ENCODE measurements around the gene HCRT. TPM values are rescaled to one million over a fixed set of nuclear protein-coding genes. Genes with fewer than 3 reads are reported as not detected.
"Not testable (repeated sequence)": the region's sequence is repeated elsewhere in the genome, so short reads cannot be mapped to it uniquely, and the experiment has no call there.

Gene HCRT
- total RNA-seq, 1 experiment from 2014 or later = not detected

GRCh38 chr17:42140690-42141089 lies 44.6 kb downstream of the HCRT start:
- DNase-seq (ENCODE audit: low read depth) = not testable (repeated sequence)

GRCh38 chr17:42138749-42139492 lies 46.3 kb downstream of the HCRT start:
- DNase-seq (ENCODE audit: low read depth) = no peak

DNA sequence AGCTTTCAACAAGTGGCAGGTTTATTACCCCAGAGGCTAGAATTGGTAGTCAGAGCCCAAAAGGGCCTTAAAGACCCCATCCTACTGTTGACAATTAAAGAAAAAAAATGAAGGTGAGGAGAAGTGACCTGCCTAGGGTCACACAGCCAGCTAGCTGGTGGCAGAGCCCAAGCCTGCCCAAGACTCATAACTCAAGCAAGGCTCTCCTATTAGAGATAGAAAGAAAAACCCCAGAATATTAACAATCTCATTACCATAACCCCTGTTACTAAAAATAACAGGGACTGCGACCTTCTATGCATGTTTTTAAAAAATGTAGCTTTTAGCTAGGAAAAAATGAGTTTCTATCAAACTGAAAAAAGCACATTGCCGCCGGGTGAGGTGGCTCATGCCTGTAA lies 48.6 kb downstream of the HCRT start:
- DNase-seq (ENCODE audit: low read depth) = no peak

DNA sequence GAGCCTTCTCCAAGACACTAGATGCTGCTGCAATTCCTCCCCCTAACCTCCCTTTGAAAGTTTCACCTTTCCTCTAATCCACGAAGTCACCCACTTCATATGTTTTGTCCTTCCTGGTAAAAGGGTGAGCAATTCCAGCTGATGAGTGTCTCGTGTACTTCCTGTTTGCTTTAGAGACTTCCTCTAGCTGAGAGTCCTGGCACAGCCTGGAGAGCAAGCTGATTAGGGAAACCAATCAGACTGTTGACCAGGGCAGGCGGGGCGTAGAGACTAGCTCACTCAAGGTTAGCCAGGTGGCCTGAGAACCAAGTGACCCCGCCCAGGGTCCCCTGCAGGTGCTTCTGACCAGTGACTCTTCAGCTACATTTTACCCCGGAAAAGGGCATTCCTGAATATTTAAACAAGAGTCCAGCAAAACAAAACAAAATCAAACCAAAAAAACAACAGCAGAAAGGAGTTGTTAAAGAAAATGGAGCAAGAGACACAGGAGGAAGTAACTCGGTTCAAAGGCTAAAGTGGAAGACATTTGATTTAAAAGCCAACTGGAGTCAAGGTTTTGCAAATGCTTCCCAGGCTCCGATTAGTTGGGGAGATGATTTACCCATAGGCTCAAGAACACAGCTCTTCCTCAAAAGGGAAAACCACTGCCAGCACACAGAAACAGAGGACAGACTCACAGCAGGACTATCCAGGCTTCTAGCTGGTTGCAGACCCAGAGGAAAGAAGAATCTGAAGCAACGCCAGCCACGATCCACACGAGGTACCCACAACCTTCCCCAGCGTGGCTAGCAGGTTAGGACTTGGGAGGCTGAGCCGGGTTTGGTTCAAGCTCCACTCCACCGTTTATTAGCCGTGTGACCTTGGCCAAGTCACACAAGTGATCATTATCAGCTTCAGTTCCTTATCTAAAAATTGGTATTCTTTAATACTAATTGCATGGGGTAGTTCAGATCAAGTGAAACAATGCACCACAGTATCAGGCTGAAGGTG lies 49.3 kb downstream of the HCRT start:
- DNase-seq (ENCODE audit: low read depth) = peak; percentile 40

DNA sequence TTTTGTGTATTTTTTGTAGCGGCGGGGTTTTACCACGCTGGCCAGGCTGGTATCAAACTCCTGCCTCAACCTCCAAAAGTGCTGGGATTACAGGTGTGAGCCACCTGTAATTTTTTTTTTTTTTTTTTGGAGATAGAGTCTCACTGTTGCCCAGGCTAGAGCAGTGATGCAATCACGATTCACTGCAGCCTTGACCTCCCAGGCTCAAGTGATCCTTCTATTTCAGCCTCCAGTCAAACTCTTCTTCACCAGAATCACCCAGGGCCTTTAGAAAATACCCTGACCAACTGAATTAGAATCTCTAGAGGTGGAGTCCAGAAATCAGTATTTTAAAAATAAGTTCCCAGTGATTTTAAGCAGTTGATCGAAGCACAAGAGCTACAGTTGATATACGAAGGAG lies 50.1 kb downstream of the HCRT start:
- DNase-seq (ENCODE audit: low read depth) = no peak

Other genes starting within 250 kb of the HCRT start
- gene CNP, start 218.7 kb downstream of the HCRT start, total RNA-seq (2014; rRNA removed; shearing (Covaris generic)) = 37.8 and 43.9 TPM in 2 replicates
- 63.1 and 65.7 TPM in 2 replicates for gene DNAJC7, start 168.0 kb downstream of the HCRT start, total RNA-seq (2014; rRNA removed; shearing (Covaris generic))
- 36.2 and 38.0 TPM in 2 replicates for gene NKIRAS2, start 165.4 kb downstream of the HCRT start, total RNA-seq (2014; rRNA removed; shearing (Covaris generic))
- 0.10 and 0.24 TPM in 2 replicates for gene C17orf113, start 134.9 kb downstream of the HCRT start, total RNA-seq (2014; rRNA removed; shearing (Covaris generic))
- not detected in 2 replicates for gene ZNF385C, start 87.0 kb downstream of the HCRT start, total RNA-seq (2014; rRNA removed; shearing (Covaris generic))
- 4.2 and 4.8 TPM in 2 replicates for gene DHX58, start 72.7 kb downstream of the HCRT start, total RNA-seq (2014; rRNA removed; shearing (Covaris generic))
- gene KAT2A, start 64.1 kb downstream of the HCRT start, total RNA-seq (2014; rRNA removed; shearing (Covaris generic)) = 6.3 and 11.7 TPM in 2 replicates
- not detected in 2 replicates for gene HSPB9, start 62.6 kb downstream of the HCRT start, total RNA-seq (2014; rRNA removed; shearing (Covaris generic))
- 95.0 and 130 TPM in 2 replicates for gene RAB5C, start 30.5 kb downstream of the HCRT start, total RNA-seq (2014; rRNA removed; shearing (Covaris generic))
- gene KCNH4, start 4.3 kb downstream of the HCRT start, total RNA-seq (2014; rRNA removed; shearing (Covaris generic)) = 0.12 TPM in 1 of 2 replicates, not detected in the other
- gene GHDC, start 9.0 kb upstream of the HCRT start, total RNA-seq (2014; rRNA removed; shearing (Covaris generic)) = 7.9 and 10.5 TPM in 2 replicates
- gene STAT5B, start 90.9 kb upstream of the HCRT start, total RNA-seq (2014; rRNA removed; shearing (Covaris generic)) = 11.2 and 12.6 TPM in 2 replicates
- 7.8 and 23.9 TPM in 2 replicates for gene STAT5A, start 103.0 kb upstream of the HCRT start, total RNA-seq (2014; rRNA removed; shearing (Covaris generic))
- gene STAT3, start 203.0 kb upstream of the HCRT start, total RNA-seq (2014; rRNA removed; shearing (Covaris generic)) = 40.6 and 44.6 TPM in 2 replicates
- gene CAVIN1, start 237.8 kb upstream of the HCRT start, total RNA-seq (2014; rRNA removed; shearing (Covaris generic)) = 135 and 217 TPM in 2 replicates

Data from RPMI7951 (cell line).